WERI-Rb-1 (cell line): ENCODE results near the gene ELL2.

Source experiments
- DNase-seq: peaks from one replicate; pipeline ENCODE4 v3.0.0-alpha.2; 2020
- H3K27ac ChIP-seq: fragments of 250-450 bp; sonication (Bioruptor Pico); 2 replicates; pipeline ENCODE4 v1.5.1; 2020; ENCODE audit warnings: mild to moderate bottlenecking, moderate library complexity
- H3K27me3 ChIP-seq: fragments of 250-450 bp; sonication (Bioruptor Pico); 2 replicates; pipeline ENCODE4 v1.5.1; 2021; ENCODE audit warnings: mild to moderate bottlenecking, low read depth, moderate library complexity; ENCODE audit not compliant: insufficient read depth, severe bottlenecking
- H3K36me3 ChIP-seq: fragments of 250-450 bp; sonication (Bioruptor Pico); 2 replicates; pipeline ENCODE4 v1.5.1; 2020; ENCODE audit warnings: mild to moderate bottlenecking, moderate library complexity
- H3K4me3 ChIP-seq: 2 replicates; pipeline ENCODE4 v1.5.1; 2011; ENCODE audit warnings: low read depth, mild to moderate bottlenecking, control low read depth, low read length
- H3K9me3 ChIP-seq: fragments of 250-450 bp; sonication (Bioruptor Pico); 2 replicates; pipeline ENCODE4 v1.5.1; 2021; ENCODE audit warnings: mild to moderate bottlenecking, moderate library complexity; ENCODE audit not compliant: severe bottlenecking
- TF ChIP-seq, protein P1 (sequence below): IDR thresholded peaks from 2 replicates; pipeline ENCODE4 v1.5.1; 2011; ENCODE audit warnings: low read depth, mild to moderate bottlenecking, control low read depth, inconsistent platforms, low read length

ELL2 gene

DNA sequence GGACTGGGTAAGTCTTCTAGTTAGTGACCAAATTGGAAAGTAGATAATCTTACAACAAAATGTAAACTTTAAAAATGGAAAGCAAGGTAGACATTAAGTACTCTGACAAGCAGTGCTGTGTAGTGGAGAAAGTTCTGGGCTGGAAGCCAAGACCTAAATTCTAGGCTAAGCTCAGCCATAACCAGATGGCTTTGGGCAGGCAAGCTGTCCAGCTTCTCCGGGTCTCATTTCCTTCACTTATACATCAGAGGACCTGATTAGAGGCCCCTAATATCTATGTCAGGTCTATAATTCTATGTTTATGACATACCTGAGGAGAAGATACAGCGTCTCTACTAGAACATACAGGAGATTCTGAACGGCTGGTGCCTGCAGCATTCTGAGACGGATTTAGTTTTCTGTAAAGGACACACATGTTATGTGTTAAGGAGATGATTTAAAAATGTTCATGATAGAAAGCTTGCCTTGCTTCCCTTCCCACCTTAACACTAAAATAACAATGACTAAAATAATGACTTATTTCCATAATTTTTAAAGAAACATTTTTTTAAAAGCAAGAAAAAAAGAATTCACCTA lies 61.2 kb downstream of the ELL2 start:
- DNase-seq = peak; percentile 56
- TF ChIP-seq, protein P1, sequence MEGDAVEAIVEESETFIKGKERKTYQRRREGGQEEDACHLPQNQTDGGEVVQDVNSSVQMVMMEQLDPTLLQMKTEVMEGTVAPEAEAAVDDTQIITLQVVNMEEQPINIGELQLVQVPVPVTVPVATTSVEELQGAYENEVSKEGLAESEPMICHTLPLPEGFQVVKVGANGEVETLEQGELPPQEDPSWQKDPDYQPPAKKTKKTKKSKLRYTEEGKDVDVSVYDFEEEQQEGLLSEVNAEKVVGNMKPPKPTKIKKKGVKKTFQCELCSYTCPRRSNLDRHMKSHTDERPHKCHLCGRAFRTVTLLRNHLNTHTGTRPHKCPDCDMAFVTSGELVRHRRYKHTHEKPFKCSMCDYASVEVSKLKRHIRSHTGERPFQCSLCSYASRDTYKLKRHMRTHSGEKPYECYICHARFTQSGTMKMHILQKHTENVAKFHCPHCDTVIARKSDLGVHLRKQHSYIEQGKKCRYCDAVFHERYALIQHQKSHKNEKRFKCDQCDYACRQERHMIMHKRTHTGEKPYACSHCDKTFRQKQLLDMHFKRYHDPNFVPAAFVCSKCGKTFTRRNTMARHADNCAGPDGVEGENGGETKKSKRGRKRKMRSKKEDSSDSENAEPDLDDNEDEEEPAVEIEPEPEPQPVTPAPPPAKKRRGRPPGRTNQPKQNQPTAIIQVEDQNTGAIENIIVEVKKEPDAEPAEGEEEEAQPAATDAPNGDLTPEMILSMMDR = no peak
- H3K9me3 ChIP-seq = no peaks in the 10 kb centered on the region
- no peaks in the 10 kb centered on the region for H3K27me3 ChIP-seq
- H3K4me3 ChIP-seq = no peak overlapping the region
- H3K36me3 ChIP-seq = no peaks in the 10 kb centered on the region
- H3K27ac ChIP-seq = no peak overlapping the region

DNA sequence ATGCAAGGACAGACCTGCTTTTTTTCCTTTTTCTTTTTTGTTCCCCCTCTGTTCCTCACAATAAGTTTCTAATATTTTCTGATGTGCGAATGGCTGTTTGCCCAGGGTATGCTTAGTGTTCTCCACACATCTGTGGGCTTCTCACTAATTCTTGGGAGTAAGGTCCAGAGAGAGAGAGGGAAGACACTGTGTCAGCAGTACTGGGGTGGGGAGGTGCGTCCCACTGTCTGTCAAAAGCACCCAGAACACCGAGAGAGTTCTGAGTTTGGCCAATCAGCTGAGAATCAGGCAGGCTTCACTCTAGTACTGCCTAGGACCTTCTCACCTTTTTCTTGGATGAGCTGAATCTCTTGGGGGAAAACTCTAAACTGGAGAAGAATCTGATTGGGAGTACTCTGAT lies 61.8 kb downstream of the ELL2 start:
- Histone ChIP-seq H3K27me3 (no peaks in the 10 kb centered on the region), H3K9me3 (no peaks in the 10 kb centered on the region), H3K27ac (no peak overlapping the region), H3K36me3 (no peaks in the 10 kb centered on the region), H3K4me3 (no peak overlapping the region)
- DNase-seq = no peak
- TF ChIP-seq, protein P1 = no peak

DNA sequence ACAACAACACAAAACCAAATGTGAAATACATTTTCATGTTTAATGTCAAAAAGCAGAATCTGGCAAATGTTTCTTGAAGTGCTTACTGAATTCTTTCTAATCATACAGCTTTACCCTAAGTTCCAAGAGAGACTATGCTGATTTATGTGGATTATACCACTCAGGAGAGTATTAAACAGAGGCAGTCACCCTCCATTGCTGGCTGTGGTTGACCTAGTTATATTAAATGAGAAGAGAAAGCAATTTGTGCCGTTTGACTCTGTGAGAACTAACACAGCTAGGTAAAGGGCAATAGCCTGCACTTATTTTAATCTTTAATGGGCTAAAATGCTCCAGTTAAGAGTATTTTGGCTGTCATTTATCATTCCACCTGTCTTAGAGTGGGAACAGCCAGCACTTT lies 62.6 kb downstream of the ELL2 start:
- H3K27ac ChIP-seq = no peak overlapping the region
- no peaks in the 10 kb centered on the region for H3K9me3 ChIP-seq
- TF ChIP-seq, protein P1 = no peak
- no peaks in the 10 kb centered on the region for H3K27me3 ChIP-seq
- H3K4me3 ChIP-seq = no peak overlapping the region
- DNase-seq = no peak
- H3K36me3 ChIP-seq = no peaks in the 10 kb centered on the region

DNA sequence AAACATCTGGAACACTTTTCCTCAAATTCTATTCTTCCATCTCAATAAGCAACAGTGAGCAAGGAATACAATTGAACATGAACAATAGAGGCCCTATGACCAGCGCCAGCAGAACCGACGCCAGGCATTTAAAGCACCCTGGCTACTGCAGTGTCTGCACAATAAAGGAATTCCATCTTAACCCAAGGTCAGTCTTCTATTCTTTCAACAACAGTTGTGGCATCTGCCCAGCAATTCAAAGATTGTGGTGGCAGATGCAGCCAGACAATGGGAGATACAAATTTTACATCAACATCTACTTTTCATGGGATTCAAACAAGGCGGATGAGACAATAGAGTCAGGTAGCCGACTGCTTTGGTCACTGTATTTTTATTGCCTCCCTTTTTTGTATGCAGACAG lies 65.9 kb downstream of the ELL2 start:
- TF ChIP-seq, protein P1 = no peak
- Histone ChIP-seq H3K27me3 (no peaks in the 10 kb centered on the region), H3K36me3 (no peaks in the 10 kb centered on the region), H3K27ac (no peak overlapping the region), H3K4me3 (no peak overlapping the region), H3K9me3 (no peaks in the 10 kb centered on the region)
- no peak for DNase-seq

DNA sequence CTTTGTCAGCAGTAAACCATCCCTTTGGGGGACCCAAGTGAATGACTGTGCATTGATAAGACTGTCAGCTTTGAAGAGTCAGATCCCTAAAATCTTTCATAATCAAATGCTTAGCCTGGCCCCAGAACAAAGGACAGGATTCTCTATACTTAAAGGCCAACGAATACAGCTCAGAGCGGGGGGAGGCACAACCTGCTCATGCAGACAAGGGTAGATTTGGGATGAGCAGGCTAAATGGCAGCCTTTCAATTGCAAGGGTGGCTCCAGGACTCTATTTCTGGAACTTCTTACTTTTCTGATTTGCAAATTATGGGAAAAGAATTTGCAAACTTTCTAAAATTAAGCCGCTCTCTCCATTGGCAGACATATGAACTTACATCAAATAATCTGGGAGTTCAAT lies 66.4 kb downstream of the ELL2 start:
- no peaks in the 10 kb centered on the region for H3K9me3 ChIP-seq
- DNase-seq = no peak
- H3K27ac ChIP-seq = no peak overlapping the region
- H3K27me3 ChIP-seq = no peaks in the 10 kb centered on the region
- H3K36me3 ChIP-seq = no peaks in the 10 kb centered on the region
- no peak overlapping the region for H3K4me3 ChIP-seq
- TF ChIP-seq, protein P1 = no peak

DNA sequence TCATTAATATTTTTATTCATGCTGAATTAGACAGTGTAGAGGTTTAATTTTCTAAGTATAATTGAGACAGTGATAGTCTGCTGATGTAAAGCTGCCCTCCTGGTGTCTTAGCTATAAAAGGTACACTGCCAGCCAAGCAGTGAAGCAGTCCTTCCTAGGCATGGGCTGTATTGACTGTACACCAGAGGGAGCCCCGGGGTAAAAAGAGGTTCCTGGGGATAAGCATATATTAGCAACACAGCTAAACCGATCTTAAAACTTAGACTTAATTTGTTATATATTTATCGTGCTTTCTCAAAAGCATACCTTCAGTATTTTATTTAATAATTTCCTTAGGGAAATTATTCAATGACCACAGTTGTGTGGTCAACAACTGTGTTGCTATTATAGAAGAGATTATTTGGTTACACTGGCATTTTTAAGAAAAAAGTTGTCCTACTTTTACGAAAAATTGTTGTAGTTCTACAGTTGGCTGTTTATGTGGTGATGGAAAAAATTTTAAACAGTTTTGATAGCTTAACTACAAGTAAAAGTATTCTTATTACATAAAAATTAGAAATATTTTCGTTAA lies 68.8 kb downstream of the ELL2 start:
- H3K9me3 ChIP-seq = no peaks in the 10 kb centered on the region
- DNase-seq = peak; percentile 47
- TF ChIP-seq, protein P1 = peak; percentile 26; the same call in 1 of the 2 replicates
- no peaks in the 10 kb centered on the region for H3K36me3 ChIP-seq
- H3K4me3 ChIP-seq = no peak overlapping the region
- H3K27ac ChIP-seq = no peak overlapping the region
- H3K27me3 ChIP-seq = no peaks in the 10 kb centered on the region
